Peyer's patch (tissue), 4 donors: ENCODE data around the gene ST6GALNAC1. TPM values are rescaled to one million over a fixed set of nuclear protein-coding genes. Genes with fewer than 3 reads are reported as not detected.

Experiments used
- DNase-seq, 3 donors: peaks; one replicate each; pipeline ENCODE4 v3.0.0-alpha.2; 2017 to 2019
- H3K27ac ChIP-seq, 4 donors: fragments of 200-600 bp; sonication (generic); one replicate each; pipeline ENCODE4 v1.5.1; 2016 to 2019
- H3K27me3 ChIP-seq, 2 donors: fragments of 200-600 bp; sonication (generic); one replicate each; pipeline ENCODE4 v1.5.1; 2019
- H3K36me3 ChIP-seq, 3 donors: fragments of 200-600 bp; sonication (generic); one replicate each; pipeline ENCODE4 v1.5.1; 2016 to 2019
- H3K4me1 ChIP-seq, 4 donors: fragments of 200-600 bp; sonication (generic); one replicate each; pipeline ENCODE4 v1.5.1; 2016 to 2019
- H3K4me3 ChIP-seq, 4 donors: fragments of 200-600 bp; sonication (generic); 1 replicate in 3 of 4; 2 replicates in 1 of 4; pipeline ENCODE4 v1.5.1; 2016 to 2019; ENCODE audit warnings: mild to moderate bottlenecking in 1 of 4
- H3K9me3 ChIP-seq, 4 donors: fragments of 200-600 bp; sonication (generic); one replicate each; pipeline ENCODE4 v1.5.1; 2016 to 2019; ENCODE audit warnings: mild to moderate bottlenecking in 1 of 4
- CTCF ChIP-seq, 6 experiments: fragments of 450-650 bp in 4 of 6; fragments of 200-600 bp in 2 of 6; sonication (generic) in 1 of 6; IDR thresholded peaks; one replicate each; pipeline ENCODE4 v1.5.1; 2017 to 2019; ENCODE audit warnings: antibody characterized with exemption in 6 of 6, mild to moderate bottlenecking in 3 of 6, moderate library complexity in 1 of 6
- POLR2A ChIP-seq, 2 donors: fragments of 450-650 bp; IDR thresholded peaks; one replicate each; pipeline ENCODE4 v1.5.1; 2017; ENCODE audit warnings: antibody characterized with exemption in 2 of 2, mild to moderate bottlenecking in 2 of 2, moderate library complexity in 2 of 2
- total RNA-seq, 4 donors: library from RNA; depleted of rRNA; stranded (reverse); fragments of >200 nt; gene quantifications; one replicate each; pipeline ENCODE4 v1.1.0, GENCODE V29; 2016

ST6GALNAC1 gene
- total RNA-seq, 4 donors from 2014 or later, result 91.6 to 135 (median 102) TPM

DNA sequence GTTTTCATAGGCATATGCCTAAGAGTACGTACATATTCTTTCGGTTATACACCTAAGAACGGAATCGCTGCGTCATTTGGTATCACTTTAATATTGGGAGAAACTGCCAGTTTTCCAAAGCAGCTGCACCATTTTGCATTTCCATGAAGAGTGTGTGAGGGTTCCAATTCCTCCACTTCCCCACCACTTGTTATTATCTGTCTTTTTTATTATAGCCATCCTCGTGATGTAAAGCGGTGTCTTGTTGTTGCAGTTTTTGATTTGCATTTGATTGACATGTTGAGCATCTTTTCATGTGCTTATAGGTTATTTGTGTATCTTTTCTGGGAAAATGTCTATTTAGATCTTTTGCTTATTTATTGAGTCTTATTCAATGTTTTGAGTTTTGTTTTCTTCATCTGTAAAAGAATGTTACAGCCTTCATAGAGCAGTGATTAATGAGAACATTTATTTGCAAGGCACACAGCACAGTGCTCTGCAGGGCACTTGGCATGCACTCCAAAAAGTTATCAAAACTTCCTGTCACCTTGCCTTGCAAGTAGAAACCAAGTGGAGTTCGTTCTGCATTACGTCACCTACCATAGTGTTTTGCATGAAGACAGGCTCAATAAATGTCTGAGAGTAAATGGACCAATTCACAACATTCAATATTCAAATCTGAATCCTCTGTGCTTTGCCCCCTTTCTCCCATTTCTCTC, 26.6 kb upstream of the ST6GALNAC1 start:
- Histone ChIP-seq H3K9me3 (no peaks in the 10 kb centered on the region), H3K4me3 (no peak overlapping the region), H3K27me3 (no peaks in the 10 kb centered on the region), H3K4me1 (peaks cover 0 to 4% (median 2%) of the 10 kb centered on the region in 4 donors), H3K36me3 (no peaks in the 10 kb centered on the region), H3K27ac (peak overlapping the region; percentile 76 to 93 (median 87))
- peak in 1 of 3 donors; percentile 36 for DNase-seq
- TF ChIP-seq CTCF (IDR thresholded peaks at IDR 0.05), result no peak
- TF ChIP-seq POLR2A (IDR thresholded peaks at IDR 0.05), result no peak

GRCh38 chr17:76667786-76668453, 24.4 kb upstream of the ST6GALNAC1 start:
- H3K27ac ChIP-seq, result no peak overlapping the region
- peaks cover 0 to 4% (median 2%) of the 10 kb centered on the region in 4 donors for H3K4me1 ChIP-seq
- H3K27me3 ChIP-seq, result no peaks in the 10 kb centered on the region
- H3K4me3 ChIP-seq, result no peak overlapping the region
- no peaks in the 10 kb centered on the region for H3K9me3 ChIP-seq
- no peaks in the 10 kb centered on the region for H3K36me3 ChIP-seq
- TF ChIP-seq POLR2A (IDR thresholded peaks at IDR 0.05) (no peak), CTCF (IDR thresholded peaks at IDR 0.05) (no peak)
- peak in 1 of 3 donors; percentile 32 for DNase-seq

DNA sequence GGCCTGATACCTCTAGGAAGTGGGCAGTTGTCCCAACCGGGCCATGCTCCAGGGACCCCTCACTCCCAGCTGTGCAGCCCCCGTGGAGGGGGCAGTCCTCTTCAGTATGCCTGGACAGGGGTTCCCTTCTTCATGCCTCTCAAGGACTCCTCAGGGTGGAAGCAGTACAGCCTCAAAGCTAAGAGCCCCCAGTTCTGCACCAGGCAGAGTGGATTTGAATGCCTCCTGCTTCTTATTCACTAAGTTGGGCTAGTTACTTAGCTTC, 23.9 kb upstream of the ST6GALNAC1 start:
- Histone ChIP-seq H3K27me3 (no peaks in the 10 kb centered on the region), H3K4me3 (no peak overlapping the region), H3K9me3 (no peaks in the 10 kb centered on the region), H3K36me3 (no peaks in the 10 kb centered on the region), H3K4me1 (peaks cover 0 to 4% (median 2%) of the 10 kb centered on the region in 4 donors), H3K27ac (no peak overlapping the region)
- peak in 1 of 3 donors; percentile 24 for DNase-seq
- TF ChIP-seq CTCF (IDR thresholded peaks at IDR 0.05) (no peak), POLR2A (IDR thresholded peaks at IDR 0.05) (no peak)

- TF ChIP-seq CTCF (IDR thresholded peaks at IDR 0.05) (no peak), POLR2A (IDR thresholded peaks at IDR 0.05) (no peak)
- Histone ChIP-seq H3K4me3 (no peak overlapping the region), H3K36me3 (no peaks in the 10 kb centered on the region), H3K27ac (peak overlapping the region in 3 of 4 donors; percentile 14 to 54 (median 43)), H3K4me1 (peaks cover 0 to 21% (median 3%) of the 10 kb centered on the region in 4 donors), H3K27me3 (no peaks in the 10 kb centered on the region), H3K9me3 (no peaks in the 10 kb centered on the region)
- DNase-seq, result no peak
Measured at GRCh38 chr17:76660656-76661042, 17.1 kb upstream of the ST6GALNAC1 start.

DNA sequence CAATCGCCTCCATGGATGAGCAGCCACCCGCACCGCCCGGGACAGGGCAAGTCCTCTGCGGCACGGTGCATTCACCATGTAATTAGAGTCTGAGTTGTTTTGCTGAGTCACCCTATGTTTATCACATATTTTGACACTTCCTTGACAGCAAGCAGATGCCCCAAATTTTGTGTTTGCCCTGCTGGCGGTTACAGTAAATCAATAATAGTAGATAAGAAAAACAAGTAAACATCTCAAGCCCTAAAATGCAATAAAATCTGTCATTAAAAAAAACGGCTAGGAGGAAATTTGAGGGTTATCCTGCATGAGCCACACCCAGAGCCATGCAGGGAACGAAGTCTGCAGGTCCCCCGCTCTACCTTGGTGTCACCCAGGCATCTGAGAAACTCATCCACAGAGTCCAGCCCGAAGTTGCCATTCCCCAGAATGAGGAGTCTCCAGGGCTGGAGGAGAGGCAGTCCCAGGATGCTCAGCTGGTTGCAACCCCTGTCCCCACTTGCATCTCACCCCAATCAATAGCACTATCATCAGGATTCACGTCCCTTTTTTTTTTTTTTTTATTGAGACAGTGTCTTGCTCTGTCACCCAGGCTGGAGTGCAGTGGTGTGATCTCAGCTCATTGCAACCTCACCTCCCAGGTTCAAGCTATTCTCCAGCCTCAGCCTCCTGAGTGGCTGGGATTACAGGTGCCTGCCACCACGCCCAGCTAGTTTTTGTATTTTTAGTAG, 16.5 kb upstream of the ST6GALNAC1 start:
- Histone ChIP-seq H3K36me3 (no peaks in the 10 kb centered on the region), H3K4me1 (peaks cover 0 to 21% (median 3%) of the 10 kb centered on the region in 4 donors), H3K27me3 (no peaks in the 10 kb centered on the region), H3K4me3 (no peak overlapping the region), H3K9me3 (no peaks in the 10 kb centered on the region), H3K27ac (peak overlapping the region in 3 of 4 donors; percentile 14 to 54 (median 43))
- TF ChIP-seq CTCF (IDR thresholded peaks at IDR 0.05) (peak in 1 of 6 experiments; percentile 9), POLR2A (IDR thresholded peaks at IDR 0.05) (peak in 1 of 2 donors; percentile 27)
- peak in 2 of 3 donors; percentile 71 to 73 for DNase-seq
